HepG2 (cell line): ENCODE measurements around the gene PPAT. TPM values are rescaled to one million over a fixed set of nuclear protein-coding genes. Genes with fewer than 3 reads are reported as not detected.

Source experiments
- ARNT ChIP-seq: fragments of 450-650 bp; IDR thresholded peaks from 2 replicates; pipeline ENCODE4 v1.6.1; 2017
- LBX2 ChIP-seq: sonication (generic); formaldehyde crosslinking; IDR thresholded peaks from 2 replicates; pipeline ENCODE4 v1.5.0; 2020; ENCODE audit warnings: missing genetic modification reagents, mild to moderate bottlenecking, borderline replicate concordance
- MBNL3 ChIP-seq: fragments of 250-450 bp; sonication (Bioruptor Pico); conservative IDR thresholded peaks from 2 replicates; pipeline ENCODE4 v1.8.0; 2022; ENCODE audit warnings: mild to moderate bottlenecking, inconsistent platforms
- PHF21A ChIP-seq: sonication (generic); formaldehyde crosslinking; IDR thresholded peaks from 2 replicates; pipeline ENCODE4 v1.5.0; 2020; ENCODE audit warnings: mild to moderate bottlenecking, missing genetic modification reagents
- RERE ChIP-seq: IDR thresholded peaks from 2 replicates; pipeline ENCODE4 v1.6.1; 2016; ENCODE audit warnings: low read depth, missing genetic modification reagents, missing compliant biosample characterization
- SP5 ChIP-seq: IDR thresholded peaks from 2 replicates; pipeline ENCODE4 v1.6.1; 2016; ENCODE audit warnings: low read depth, borderline replicate concordance
- U2AF2 ChIP-seq: fragments of 200-400 bp; formaldehyde crosslinking; IDR thresholded peaks from 2 replicates; pipeline ENCODE4 v1.6.1; 2017; ENCODE audit warnings: low read depth, mild to moderate bottlenecking, low read length
- ZNF572 ChIP-seq: sonication (generic); formaldehyde crosslinking; IDR thresholded peaks from 2 replicates; pipeline ENCODE4 v1.5.1; 2020; ENCODE audit warnings: mild to moderate bottlenecking, missing genetic modification reagents
- ZNF660 ChIP-seq: sonication (generic); formaldehyde crosslinking; IDR thresholded peaks from 2 replicates; pipeline ENCODE4 v1.5.1; 2020; ENCODE audit warnings: mild to moderate bottlenecking, low read depth, missing genetic modification reagents, borderline replicate concordance
- polyA plus RNA-seq, 8 experiments: library from polyadenylated mRNA; depleted of rRNA in 3 of 8; stranded (reverse) in 7 of 8; unstranded in 1 of 8; fragments of >200 nt; fragmentation: Illumina TruSeq in 4 of 8; extraction: Trizol in 4 of 8; gene quantifications; 2 replicates each; pipeline versions ENCODE4 v1.2.1 to v1.2.3, GENCODE V29; 2011 to 2016; ENCODE audit warnings: low read depth in 4 of 8, missing spikeins in 1 of 8, mixed read lengths in 1 of 8; ENCODE audit not compliant: insufficient read depth in 1 of 8
- total RNA-seq, 5 experiments: library from RNA; depleted of rRNA; stranded (reverse); fragments of >200 nt; fragmentation: Illumina TruSeq; extraction: Trizol; gene quantifications; 2 replicates each; pipeline ENCODE4 v1.2.3, GENCODE V29; 2016; ENCODE audit warnings: low read depth in 1 of 5
- TF ChIP-seq, protein P1 (sequence below): sonication (generic); formaldehyde crosslinking; IDR thresholded peaks from 2 replicates; pipeline ENCODE4 v1.4.0; 2020; ENCODE audit warnings: missing genetic modification reagents
- TF ChIP-seq, protein P2 (sequence below): sonication (generic); formaldehyde crosslinking; IDR thresholded peaks from 2 replicates; pipeline ENCODE4 v1.4.0; 2020; ENCODE audit warnings: mild to moderate bottlenecking, missing genetic modification reagents
- TF ChIP-seq, protein P3 (sequence below): sonication (generic); formaldehyde crosslinking; IDR thresholded peaks from 2 replicates; pipeline ENCODE4 v1.5.0; 2020; ENCODE audit warnings: missing genetic modification reagents, mild to moderate bottlenecking, borderline replicate concordance

Gene PPAT
- total and polyA plus RNA-seq, 2 of the 13 experiments (the other 11 are each of a cell fraction or from before 2014, with no cell fraction given), result 16.9 to 62.6 TPM

DNA sequence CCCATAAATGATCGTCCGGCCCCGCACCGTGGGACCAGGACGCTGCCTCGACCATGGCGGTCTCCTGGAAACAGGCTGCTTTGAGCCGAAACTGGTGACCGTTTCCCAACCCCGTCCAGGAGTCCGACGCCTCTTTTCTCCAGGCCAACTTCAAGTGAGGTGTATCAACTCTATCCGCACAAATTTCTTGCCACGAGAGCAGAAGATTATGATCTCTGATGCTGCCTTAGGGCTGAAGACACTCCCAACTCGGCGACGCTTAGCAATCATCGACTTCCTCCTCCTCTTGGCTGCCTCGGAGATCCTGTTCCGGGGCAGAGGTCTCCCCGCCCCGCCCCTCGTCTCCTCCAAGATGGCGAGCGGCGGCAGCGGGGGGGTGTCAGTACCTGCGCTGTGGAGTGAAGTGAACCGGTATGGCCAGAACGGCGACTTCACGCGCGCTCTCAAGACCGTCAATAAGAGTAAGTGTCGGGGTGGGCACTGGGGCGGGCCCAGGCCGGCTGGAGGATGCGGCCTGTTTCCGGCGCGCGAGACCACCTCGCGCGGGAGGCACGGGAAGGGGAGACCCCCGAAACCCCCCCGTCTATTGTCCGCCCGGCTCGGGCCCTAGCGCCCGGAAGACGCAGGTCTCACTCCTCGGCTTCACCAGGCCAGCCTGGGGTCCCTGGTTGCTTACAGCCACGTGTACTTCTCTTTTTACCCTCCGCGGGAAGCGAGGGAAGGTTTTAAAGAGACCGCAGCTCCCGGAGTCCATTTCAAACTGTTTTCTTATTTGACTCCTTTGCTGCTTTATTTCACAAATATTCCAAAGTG is 32.1 kb upstream of the PPAT start, which contains the start of gene SRP72 (continued):
- TF ChIP-seq PHF21A (CRISPR knock-in tag) (no peak), MBNL3 (CRISPR knock-in tag) (no peak), ARNT (no peak), RERE (CRISPR knock-in tag) (no peak), ZNF572 (CRISPR knock-in tag) (0 out of 2 replicates have a peak, but pooled peaks have one; percentile 18), SP5 (CRISPR knock-in tag) (peak; percentile 80), U2AF2 (no peak), ZNF660 (CRISPR knock-in tag) (no peak), LBX2 (CRISPR knock-in tag) (no peak)
- TF ChIP-seq, protein P1, sequence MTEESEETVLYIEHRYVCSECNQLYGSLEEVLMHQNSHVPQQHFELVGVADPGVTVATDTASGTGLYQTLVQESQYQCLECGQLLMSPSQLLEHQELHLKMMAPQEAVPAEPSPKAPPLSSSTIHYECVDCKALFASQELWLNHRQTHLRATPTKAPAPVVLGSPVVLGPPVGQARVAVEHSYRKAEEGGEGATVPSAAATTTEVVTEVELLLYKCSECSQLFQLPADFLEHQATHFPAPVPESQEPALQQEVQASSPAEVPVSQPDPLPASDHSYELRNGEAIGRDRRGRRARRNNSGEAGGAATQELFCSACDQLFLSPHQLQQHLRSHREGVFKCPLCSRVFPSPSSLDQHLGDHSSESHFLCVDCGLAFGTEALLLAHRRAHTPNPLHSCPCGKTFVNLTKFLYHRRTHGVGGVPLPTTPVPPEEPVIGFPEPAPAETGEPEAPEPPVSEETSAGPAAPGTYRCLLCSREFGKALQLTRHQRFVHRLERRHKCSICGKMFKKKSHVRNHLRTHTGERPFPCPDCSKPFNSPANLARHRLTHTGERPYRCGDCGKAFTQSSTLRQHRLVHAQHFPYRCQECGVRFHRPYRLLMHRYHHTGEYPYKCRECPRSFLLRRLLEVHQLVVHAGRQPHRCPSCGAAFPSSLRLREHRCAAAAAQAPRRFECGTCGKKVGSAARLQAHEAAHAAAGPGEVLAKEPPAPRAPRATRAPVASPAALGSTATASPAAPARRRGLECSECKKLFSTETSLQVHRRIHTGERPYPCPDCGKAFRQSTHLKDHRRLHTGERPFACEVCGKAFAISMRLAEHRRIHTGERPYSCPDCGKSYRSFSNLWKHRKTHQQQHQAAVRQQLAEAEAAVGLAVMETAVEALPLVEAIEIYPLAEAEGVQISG (CRISPR knock-in tag), result peak; percentile 83
- TF ChIP-seq, protein P2, sequence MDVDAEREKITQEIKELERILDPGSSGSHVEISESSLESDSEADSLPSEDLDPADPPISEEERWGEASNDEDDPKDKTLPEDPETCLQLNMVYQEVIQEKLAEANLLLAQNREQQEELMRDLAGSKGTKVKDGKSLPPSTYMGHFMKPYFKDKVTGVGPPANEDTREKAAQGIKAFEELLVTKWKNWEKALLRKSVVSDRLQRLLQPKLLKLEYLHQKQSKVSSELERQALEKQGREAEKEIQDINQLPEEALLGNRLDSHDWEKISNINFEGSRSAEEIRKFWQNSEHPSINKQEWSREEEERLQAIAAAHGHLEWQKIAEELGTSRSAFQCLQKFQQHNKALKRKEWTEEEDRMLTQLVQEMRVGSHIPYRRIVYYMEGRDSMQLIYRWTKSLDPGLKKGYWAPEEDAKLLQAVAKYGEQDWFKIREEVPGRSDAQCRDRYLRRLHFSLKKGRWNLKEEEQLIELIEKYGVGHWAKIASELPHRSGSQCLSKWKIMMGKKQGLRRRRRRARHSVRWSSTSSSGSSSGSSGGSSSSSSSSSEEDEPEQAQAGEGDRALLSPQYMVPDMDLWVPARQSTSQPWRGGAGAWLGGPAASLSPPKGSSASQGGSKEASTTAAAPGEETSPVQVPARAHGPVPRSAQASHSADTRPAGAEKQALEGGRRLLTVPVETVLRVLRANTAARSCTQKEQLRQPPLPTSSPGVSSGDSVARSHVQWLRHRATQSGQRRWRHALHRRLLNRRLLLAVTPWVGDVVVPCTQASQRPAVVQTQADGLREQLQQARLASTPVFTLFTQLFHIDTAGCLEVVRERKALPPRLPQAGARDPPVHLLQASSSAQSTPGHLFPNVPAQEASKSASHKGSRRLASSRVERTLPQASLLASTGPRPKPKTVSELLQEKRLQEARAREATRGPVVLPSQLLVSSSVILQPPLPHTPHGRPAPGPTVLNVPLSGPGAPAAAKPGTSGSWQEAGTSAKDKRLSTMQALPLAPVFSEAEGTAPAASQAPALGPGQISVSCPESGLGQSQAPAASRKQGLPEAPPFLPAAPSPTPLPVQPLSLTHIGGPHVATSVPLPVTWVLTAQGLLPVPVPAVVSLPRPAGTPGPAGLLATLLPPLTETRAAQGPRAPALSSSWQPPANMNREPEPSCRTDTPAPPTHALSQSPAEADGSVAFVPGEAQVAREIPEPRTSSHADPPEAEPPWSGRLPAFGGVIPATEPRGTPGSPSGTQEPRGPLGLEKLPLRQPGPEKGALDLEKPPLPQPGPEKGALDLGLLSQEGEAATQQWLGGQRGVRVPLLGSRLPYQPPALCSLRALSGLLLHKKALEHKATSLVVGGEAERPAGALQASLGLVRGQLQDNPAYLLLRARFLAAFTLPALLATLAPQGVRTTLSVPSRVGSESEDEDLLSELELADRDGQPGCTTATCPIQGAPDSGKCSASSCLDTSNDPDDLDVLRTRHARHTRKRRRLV, result no peak
- TF ChIP-seq, protein P3, sequence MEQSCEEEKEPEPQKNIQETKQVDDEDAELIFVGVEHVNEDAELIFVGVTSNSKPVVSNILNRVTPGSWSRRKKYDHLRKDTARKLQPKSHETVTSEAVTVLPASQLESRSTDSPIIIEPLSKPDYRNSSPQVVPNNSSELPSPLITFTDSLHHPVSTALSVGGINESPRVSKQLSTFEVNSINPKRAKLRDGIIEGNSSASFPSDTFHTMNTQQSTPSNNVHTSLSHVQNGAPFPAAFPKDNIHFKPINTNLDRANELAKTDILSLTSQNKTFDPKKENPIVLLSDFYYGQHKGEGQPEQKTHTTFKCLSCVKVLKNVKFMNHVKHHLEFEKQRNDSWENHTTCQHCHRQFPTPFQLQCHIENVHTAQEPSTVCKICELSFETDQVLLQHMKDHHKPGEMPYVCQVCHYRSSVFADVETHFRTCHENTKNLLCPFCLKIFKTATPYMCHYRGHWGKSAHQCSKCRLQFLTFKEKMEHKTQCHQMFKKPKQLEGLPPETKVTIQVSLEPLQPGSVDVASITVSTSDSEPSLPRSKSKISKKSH, result no peak
